H9 (cell line): Measurements from ENCODE around the gene BMPER. TPM values are rescaled to one million over a fixed set of nuclear protein-coding genes. Genes with fewer than 3 reads are reported as not detected.

Experiments
- DNase-seq: peaks from one replicate; pipeline ENCODE4 v3.0.0-alpha.2; 2017
- H2AFZ ChIP-seq: one replicate; pipeline ENCODE4 v1.6.1; 2013; ENCODE audit warnings: mild to moderate bottlenecking, low read length, control low read depth, moderate library complexity
- H2AK5ac ChIP-seq: 2 replicates; pipeline ENCODE4 v1.6.1; 2013; ENCODE audit warnings: low read length, control low read depth, mixed read lengths; ENCODE audit not compliant: insufficient read length
- H2BK120ac ChIP-seq: one replicate; pipeline ENCODE4 v1.6.1; 2013; ENCODE audit warnings: low read depth, mild to moderate bottlenecking, low read length, control low read depth, inconsistent platforms; ENCODE audit not compliant: poor library complexity, severe bottlenecking
- H2BK12ac ChIP-seq: 2 replicates; pipeline ENCODE4 v1.6.1; 2013; ENCODE audit warnings: low read length, control low read depth, mixed read lengths, low read depth; ENCODE audit not compliant: insufficient read length
- H2BK15ac ChIP-seq: 2 replicates; pipeline ENCODE4 v1.6.1; 2013; ENCODE audit warnings: low read depth, low read length, control low read depth
- H2BK20ac ChIP-seq: one replicate; pipeline ENCODE4 v1.6.1; 2013; ENCODE audit warnings: low read depth, mild to moderate bottlenecking, low read length, control low read depth, inconsistent platforms; ENCODE audit not compliant: poor library complexity, severe bottlenecking
- H2BK5ac ChIP-seq: 2 replicates; pipeline ENCODE4 v1.6.1; 2013; ENCODE audit warnings: low read length, control low read depth, mixed read lengths; ENCODE audit not compliant: insufficient read length
- H3K14ac ChIP-seq: 2 replicates; pipeline ENCODE4 v1.6.1; 2013; ENCODE audit warnings: low read length, control low read depth; ENCODE audit not compliant: insufficient read depth
- H3K18ac ChIP-seq: 2 replicates; pipeline ENCODE4 v1.6.1; 2013; ENCODE audit warnings: low read depth, mild to moderate bottlenecking, mixed read lengths, low read length, control low read depth; ENCODE audit not compliant: insufficient read length
- H3K23ac ChIP-seq: 2 replicates; pipeline ENCODE4 v1.6.1; 2013; ENCODE audit warnings: low read length, control low read depth, mixed read lengths, low read depth; ENCODE audit not compliant: insufficient read length
- H3K23me2 ChIP-seq: 2 replicates; pipeline ENCODE4 v1.6.1; 2013; ENCODE audit warnings: low read depth, mild to moderate bottlenecking, mixed read lengths, low read length, control low read depth; ENCODE audit not compliant: insufficient read length, poor library complexity, severe bottlenecking
- H3K27ac ChIP-seq: 2 replicates; pipeline ENCODE4 v1.5.1; 2013; ENCODE audit warnings: low read length, control low read depth, mixed read lengths, low read depth; ENCODE audit not compliant: insufficient read length
- H3K27me3 ChIP-seq: 2 replicates; pipeline ENCODE4 v1.6.1; 2013; ENCODE audit warnings: low read length, control low read depth, inconsistent platforms; ENCODE audit not compliant: insufficient read depth
- H3K4ac ChIP-seq: 2 replicates; pipeline ENCODE4 v1.6.1; 2013; ENCODE audit warnings: low read depth, mild to moderate bottlenecking, control low read depth, inconsistent platforms, low read length, moderate library complexity
- H3K4me1 ChIP-seq: 2 replicates; pipeline ENCODE4 v1.6.1; 2013; ENCODE audit warnings: low read length, control low read depth, inconsistent platforms; ENCODE audit not compliant: insufficient read depth
- H3K4me2 ChIP-seq: 2 replicates; pipeline ENCODE4 v1.6.1; 2013; ENCODE audit warnings: low read length, control low read depth, mixed read lengths; ENCODE audit not compliant: insufficient read length, insufficient read depth
- H3K56ac ChIP-seq: 2 replicates; pipeline ENCODE4 v1.6.1; 2013; ENCODE audit warnings: low read depth, mild to moderate bottlenecking, mixed read lengths, low read length, control low read depth; ENCODE audit not compliant: insufficient read length
- H3K79me1 ChIP-seq: 2 replicates; pipeline ENCODE4 v1.6.1; 2013; ENCODE audit warnings: low read depth, mild to moderate bottlenecking, moderate library complexity, low read length, control low read depth, inconsistent platforms; ENCODE audit not compliant: insufficient read depth, poor library complexity, severe bottlenecking
- H3K79me2 ChIP-seq: 2 replicates; pipeline ENCODE4 v1.6.1; 2013; ENCODE audit warnings: low read length, control low read depth, inconsistent platforms; ENCODE audit not compliant: insufficient read depth
- H3K9ac ChIP-seq: 2 replicates; pipeline ENCODE4 v1.6.1; 2013; ENCODE audit warnings: low read length, control low read depth, mixed read lengths; ENCODE audit not compliant: insufficient read length; ENCODE audit errors: extremely low read depth
- H3K9me3 ChIP-seq: one replicate; pipeline ENCODE4 v1.6.1; 2013; ENCODE audit warnings: low read depth, low read length, inconsistent platforms; ENCODE audit not compliant: control insufficient read depth
- H3T11ph ChIP-seq: one replicate; pipeline ENCODE4 v1.6.1; 2013; ENCODE audit warnings: mild to moderate bottlenecking, low read length, control low read depth, inconsistent platforms
- H4K20me1 ChIP-seq: one replicate; pipeline ENCODE4 v1.6.1; 2013; ENCODE audit not compliant: control insufficient read depth, insufficient read length, insufficient read depth
- H4K5ac ChIP-seq: 2 replicates; pipeline ENCODE4 v1.6.1; 2013; ENCODE audit warnings: low read depth, mild to moderate bottlenecking, mixed read lengths, low read length, control low read depth; ENCODE audit not compliant: insufficient read length
- H4K8ac ChIP-seq: replicated peaks from 2 replicates; pipeline ENCODE4 v1.6.1; 2013; ENCODE audit warnings: low read length, control low read depth, mixed read lengths, low read depth; ENCODE audit not compliant: insufficient read length
- H4K91ac ChIP-seq: 2 replicates; pipeline ENCODE4 v1.6.1; 2013; ENCODE audit warnings: low read depth, mild to moderate bottlenecking, moderate library complexity, mixed read lengths, low read length, control low read depth; ENCODE audit not compliant: insufficient read length
- H3K27ac Mint-ChIP-seq, 3 experiments: 2 replicates in 2 of 3; 3 replicates in 1 of 3; pipeline ENCODE4 v1.8.0; 2020 to 2021; ENCODE audit warnings: mixed read lengths in 3 of 3, mild to moderate bottlenecking in 1 of 3, moderate library complexity in 1 of 3
- H3K27me3 Mint-ChIP-seq: 2 replicates; pipeline ENCODE4 v1.8.0; 2021; ENCODE audit warnings: low read depth, mild to moderate bottlenecking, moderate library complexity, mixed read lengths
- H3K36me3 Mint-ChIP-seq, 3 experiments: 2 replicates in 2 of 3; 3 replicates in 1 of 3; pipeline ENCODE4 v1.8.0; 2020 to 2021; ENCODE audit warnings: low read depth in 3 of 3, mixed read lengths in 3 of 3; ENCODE audit not compliant: insufficient read depth in 1 of 3
- H3K4me1 Mint-ChIP-seq, 2 experiments: 2 replicates each; pipeline ENCODE4 v1.8.0; 2020; ENCODE audit warnings: mixed read lengths in 2 of 2
- H3K4me3 Mint-ChIP-seq, 2 experiments: 2 replicates in 1 of 2; 3 replicates in 1 of 2; pipeline ENCODE4 v1.8.0; 2020 to 2021; ENCODE audit warnings: mild to moderate bottlenecking in 2 of 2, mixed read lengths in 2 of 2, moderate library complexity in 1 of 2
- H3K9me3 Mint-ChIP-seq, 2 experiments: 2 replicates in 1 of 2; 3 replicates in 1 of 2; pipeline ENCODE4 v1.8.0; 2020; ENCODE audit warnings: mild to moderate bottlenecking in 2 of 2, mixed read lengths in 2 of 2, moderate library complexity in 1 of 2
- WGBS: extraction: QIAGEN DNeasy Blood & Tissue Kit; methylation state at CpG from one replicate; pipeline ENCODE4 v1.1.7; 2013; ENCODE audit warnings: missing lambda C conversion rate, low lambda C conversion rate, mixed read lengths; ENCODE audit not compliant: insufficient read length; ENCODE audit errors: extremely low coverage; 5-methylcytosine and 5-hydroxymethylcytosine counted together
- total RNA-seq: library from RNA; stranded (reverse); gene quantifications from 2 replicates; pipeline ENCODE4 v1.2.1, GENCODE V29; 2021
- TF ChIP-seq, protein P1 (sequence below): fragments of 200-600 bp; sonication (generic); conservative IDR thresholded peaks from 3 replicates; pipeline ENCODE4 v1.8.0; 2021; ENCODE audit warnings: antibody characterized with exemption, mild to moderate bottlenecking

Gene BMPER
- total RNA-seq, 1 experiment from 2014 or later, result 0.20 TPM

DNA sequence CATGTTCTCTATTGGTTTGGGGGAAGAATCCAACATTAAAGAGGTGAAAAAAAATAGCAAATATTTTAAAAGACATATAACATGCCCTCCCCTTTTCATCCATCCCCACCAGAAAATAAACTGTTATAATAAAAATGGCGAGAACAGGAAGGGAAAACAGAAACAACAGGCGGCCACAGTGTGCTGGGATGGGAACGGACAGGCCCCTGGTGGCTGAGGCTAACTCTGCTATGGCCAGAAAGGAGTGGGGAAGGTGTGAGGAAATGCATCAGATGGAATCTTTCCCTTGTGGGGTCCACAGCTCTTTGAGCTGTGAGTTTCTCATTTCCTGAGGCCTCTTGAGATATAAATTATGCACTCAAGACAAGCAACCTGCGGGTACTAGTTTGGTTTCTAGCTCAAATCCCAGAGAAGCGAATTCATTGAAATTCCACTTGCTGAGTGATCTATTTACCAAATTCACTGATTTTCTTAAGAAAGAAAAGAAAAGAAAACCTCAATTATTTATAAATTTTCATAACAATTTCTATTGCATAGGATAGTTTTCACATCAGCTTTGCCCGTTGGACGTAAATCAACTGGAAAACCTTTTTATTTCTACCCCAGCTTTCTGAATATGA is 139.5 kb downstream of the BMPER start:
- H3K27ac ChIP-seq, result no peak overlapping the region
- no peak overlapping the region for H3K4me2 ChIP-seq
- H2AFZ ChIP-seq, result no peak overlapping the region
- H3K4ac ChIP-seq, result no peak overlapping the region
- H3K27ac Mint-ChIP-seq, result no peak overlapping the region; a peak in 1 of 7 replicates
- no peak overlapping the region for H2BK12ac ChIP-seq
- DNase-seq, result no peak
- no CpG with 5 or more reads among the region's 7 CpGs for WGBS
- TF ChIP-seq, protein P1, sequence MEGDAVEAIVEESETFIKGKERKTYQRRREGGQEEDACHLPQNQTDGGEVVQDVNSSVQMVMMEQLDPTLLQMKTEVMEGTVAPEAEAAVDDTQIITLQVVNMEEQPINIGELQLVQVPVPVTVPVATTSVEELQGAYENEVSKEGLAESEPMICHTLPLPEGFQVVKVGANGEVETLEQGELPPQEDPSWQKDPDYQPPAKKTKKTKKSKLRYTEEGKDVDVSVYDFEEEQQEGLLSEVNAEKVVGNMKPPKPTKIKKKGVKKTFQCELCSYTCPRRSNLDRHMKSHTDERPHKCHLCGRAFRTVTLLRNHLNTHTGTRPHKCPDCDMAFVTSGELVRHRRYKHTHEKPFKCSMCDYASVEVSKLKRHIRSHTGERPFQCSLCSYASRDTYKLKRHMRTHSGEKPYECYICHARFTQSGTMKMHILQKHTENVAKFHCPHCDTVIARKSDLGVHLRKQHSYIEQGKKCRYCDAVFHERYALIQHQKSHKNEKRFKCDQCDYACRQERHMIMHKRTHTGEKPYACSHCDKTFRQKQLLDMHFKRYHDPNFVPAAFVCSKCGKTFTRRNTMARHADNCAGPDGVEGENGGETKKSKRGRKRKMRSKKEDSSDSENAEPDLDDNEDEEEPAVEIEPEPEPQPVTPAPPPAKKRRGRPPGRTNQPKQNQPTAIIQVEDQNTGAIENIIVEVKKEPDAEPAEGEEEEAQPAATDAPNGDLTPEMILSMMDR, result peak; percentile 28; the same call in 1 of the 3 replicates
- H3K4me1 Mint-ChIP-seq, result peaks cover 4 to 8% of the 10 kb centered on the region in 2 experiments; a peak in 3 of 4 replicates
- no peak overlapping the region for H2AK5ac ChIP-seq
- H3T11ph ChIP-seq, result no peak overlapping the region
- H3K4me1 ChIP-seq, result no peaks in the 10 kb centered on the region
- H4K91ac ChIP-seq, result no peak overlapping the region
- no peaks in the 10 kb centered on the region for H3K36me3 Mint-ChIP-seq
- no peaks in the 10 kb centered on the region for H3K79me1 ChIP-seq
- no peak overlapping the region for H2BK20ac ChIP-seq
- H4K20me1 ChIP-seq, result no peaks in the 10 kb centered on the region
- no peak overlapping the region for H3K56ac ChIP-seq
- H3K18ac ChIP-seq, result no peak overlapping the region
- no peak overlapping the region for H3K14ac ChIP-seq
- H3K23ac ChIP-seq, result no peak overlapping the region
- no peaks in the 10 kb centered on the region for H3K23me2 ChIP-seq
- H4K5ac ChIP-seq, result no peak overlapping the region
- no peak overlapping the region for H3K9ac ChIP-seq
- H3K79me2 ChIP-seq, result no peaks in the 10 kb centered on the region
- no peak overlapping the region for H4K8ac ChIP-seq
- H3K9me3 Mint-ChIP-seq, result no peaks in the 10 kb centered on the region
- no peaks in the 10 kb centered on the region for H3K27me3 ChIP-seq
- no peaks in the 10 kb centered on the region; the same call in 1 of the 2 replicates for H3K27me3 Mint-ChIP-seq
- H2BK15ac ChIP-seq, result no peak overlapping the region
- no peak overlapping the region for H3K4me3 Mint-ChIP-seq
- H2BK120ac ChIP-seq, result no peak overlapping the region
- H3K9me3 ChIP-seq, result no peaks in the 10 kb centered on the region
- no peak overlapping the region for H2BK5ac ChIP-seq
